ENCODE results near the gene PGA5. TPM values are rescaled to one million over a fixed set of nuclear protein-coding genes. Genes with fewer than 3 reads are reported as not detected.

PGA5 gene
- total RNA-seq, 1 experiment from 2014 or later, result not detected

GRCh38 chr11:61254403-61255025 is 13.5 kb downstream of the PGA5 start:
- peak; percentile 46 for DNase-seq
- H3K27me3 ChIP-seq, result no peaks in the 10 kb centered on the region
- no peak overlapping the region for H3K4me3 ChIP-seq
- H3K9me3 ChIP-seq, result no peaks in the 10 kb centered on the region
- no peaks in the 10 kb centered on the region for H3K36me3 ChIP-seq

- Histone ChIP-seq H3K27me3 (no peaks in the 10 kb centered on the region), H3K36me3 (no peaks in the 10 kb centered on the region), H3K9me3 (no peaks in the 10 kb centered on the region), H3K4me3 (no peak overlapping the region)
- no peak for DNase-seq
Measured at GRCh38 chr11:61256710-61257482, 15.9 kb downstream of the PGA5 start.

DNA sequence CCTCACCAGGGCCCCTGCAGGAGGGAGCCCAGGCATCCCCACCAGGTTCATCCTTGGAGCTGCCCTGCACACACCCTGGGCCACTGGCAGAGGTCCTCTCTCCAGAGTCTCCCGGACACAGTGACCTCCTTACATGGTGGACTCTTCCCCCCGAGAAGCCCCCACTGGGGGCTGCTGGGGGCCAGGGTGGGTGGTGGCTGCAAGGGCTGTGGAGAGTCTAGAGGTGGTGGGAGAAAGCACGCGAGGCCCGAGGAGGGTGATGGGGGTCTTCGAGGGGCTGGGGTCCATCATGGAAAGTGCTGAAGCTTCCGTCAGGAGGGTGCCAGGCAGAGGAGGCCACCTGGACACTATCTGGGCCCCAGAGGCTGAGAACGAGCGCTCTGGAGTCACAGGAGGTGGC is 17.6 kb downstream of the PGA5 start:
- Histone ChIP-seq H3K36me3 (no peaks in the 10 kb centered on the region), H3K9me3 (no peaks in the 10 kb centered on the region), H3K27me3 (no peaks in the 10 kb centered on the region), H3K4me3 (no peak overlapping the region)
- no peak for DNase-seq

- H3K9me3 ChIP-seq, result no peaks in the 10 kb centered on the region
- no peaks in the 10 kb centered on the region for H3K36me3 ChIP-seq
- no peak for DNase-seq
- H3K27me3 ChIP-seq, result no peaks in the 10 kb centered on the region
- no peak overlapping the region for H3K4me3 ChIP-seq
Measured at GRCh38 chr11:61259363-61259762, 18.4 kb downstream of the PGA5 start.

GRCh38 chr11:61264371-61264770 is 23.4 kb downstream of the PGA5 start:
- no peaks in the 10 kb centered on the region for H3K27me3 ChIP-seq
- H3K9me3 ChIP-seq, result no peaks in the 10 kb centered on the region
- no peaks in the 10 kb centered on the region for H3K36me3 ChIP-seq
- no peak for DNase-seq
- H3K4me3 ChIP-seq, result no peak overlapping the region

GRCh38 chr11:61264795-61265194 is 23.8 kb downstream of the PGA5 start:
- Histone ChIP-seq H3K4me3 (no peak overlapping the region), H3K9me3 (no peaks in the 10 kb centered on the region), H3K27me3 (no peaks in the 10 kb centered on the region), H3K36me3 (no peaks in the 10 kb centered on the region)
- no peak for DNase-seq

- DNase-seq, result no peak
- Histone ChIP-seq H3K4me3 (no peak overlapping the region), H3K27me3 (no peaks in the 10 kb centered on the region), H3K36me3 (no peaks in the 10 kb centered on the region), H3K9me3 (no peaks in the 10 kb centered on the region)
Measured at GRCh38 chr11:61265357-61265756, 24.4 kb downstream of the PGA5 start.

GRCh38 chr11:61266602-61267001 is 25.6 kb downstream of the PGA5 start:
- H3K36me3 ChIP-seq, result no peaks in the 10 kb centered on the region
- no peaks in the 10 kb centered on the region for H3K9me3 ChIP-seq
- H3K4me3 ChIP-seq, result no peak overlapping the region
- no peaks in the 10 kb centered on the region for H3K27me3 ChIP-seq
- DNase-seq, result no peak

- no peak overlapping the region for H3K4me3 ChIP-seq
- no peaks in the 10 kb centered on the region for H3K36me3 ChIP-seq
- no peak for DNase-seq
- H3K27me3 ChIP-seq, result no peaks in the 10 kb centered on the region
- no peaks in the 10 kb centered on the region for H3K9me3 ChIP-seq
Measured at GRCh38 chr11:61267437-61267841, 26.5 kb downstream of the PGA5 start.

GRCh38 chr11:61268588-61269250 is 27.7 kb downstream of the PGA5 start:
- Histone ChIP-seq H3K9me3 (no peaks in the 10 kb centered on the region), H3K4me3 (no peak overlapping the region), H3K36me3 (no peaks in the 10 kb centered on the region), H3K27me3 (no peaks in the 10 kb centered on the region)
- no peak for DNase-seq

DNA sequence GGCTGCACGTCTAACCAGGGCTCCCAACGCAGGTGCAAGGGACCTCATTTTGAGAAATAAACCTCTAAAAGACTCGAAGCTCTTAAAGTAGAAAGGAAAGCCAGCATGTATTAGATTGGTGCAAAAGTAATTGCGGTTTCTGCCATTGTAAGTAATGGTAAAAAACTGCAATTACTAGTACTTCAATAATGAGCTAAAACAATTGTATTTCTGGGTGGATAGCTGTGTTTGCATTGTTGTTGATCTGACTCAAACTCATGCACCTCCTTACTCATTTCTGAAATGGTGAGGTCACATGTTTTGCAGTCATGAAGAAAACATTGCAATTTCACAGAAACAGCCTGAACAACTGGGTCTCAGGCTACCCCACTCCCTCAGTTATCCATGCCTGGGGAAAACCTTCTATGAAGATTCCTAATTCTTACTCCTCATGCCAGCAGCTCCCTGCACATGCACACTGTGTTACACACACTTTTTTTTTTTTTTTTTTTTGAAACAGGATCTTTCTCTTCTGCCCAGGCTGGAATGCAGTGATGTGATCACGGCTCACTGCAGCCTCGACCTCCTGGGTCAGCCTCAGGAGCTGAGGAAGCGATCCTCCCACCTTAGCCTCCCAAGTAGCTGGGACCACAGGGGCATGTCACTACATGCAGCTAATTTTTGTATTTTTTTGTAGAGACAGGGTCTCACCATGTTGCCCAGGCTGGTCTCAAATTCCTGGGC is 29.5 kb downstream of the PGA5 start:
- Histone ChIP-seq H3K27me3 (no peaks in the 10 kb centered on the region), H3K4me3 (no peak overlapping the region), H3K9me3 (no peaks in the 10 kb centered on the region), H3K36me3 (no peaks in the 10 kb centered on the region)
- no peak for DNase-seq

- Histone ChIP-seq H3K4me3 (no peak overlapping the region), H3K36me3 (no peaks in the 10 kb centered on the region), H3K27me3 (no peaks in the 10 kb centered on the region), H3K9me3 (no peaks in the 10 kb centered on the region)
- no peak for DNase-seq
Measured at GRCh38 chr11:61272731-61273130, 31.8 kb downstream of the PGA5 start.

DNA sequence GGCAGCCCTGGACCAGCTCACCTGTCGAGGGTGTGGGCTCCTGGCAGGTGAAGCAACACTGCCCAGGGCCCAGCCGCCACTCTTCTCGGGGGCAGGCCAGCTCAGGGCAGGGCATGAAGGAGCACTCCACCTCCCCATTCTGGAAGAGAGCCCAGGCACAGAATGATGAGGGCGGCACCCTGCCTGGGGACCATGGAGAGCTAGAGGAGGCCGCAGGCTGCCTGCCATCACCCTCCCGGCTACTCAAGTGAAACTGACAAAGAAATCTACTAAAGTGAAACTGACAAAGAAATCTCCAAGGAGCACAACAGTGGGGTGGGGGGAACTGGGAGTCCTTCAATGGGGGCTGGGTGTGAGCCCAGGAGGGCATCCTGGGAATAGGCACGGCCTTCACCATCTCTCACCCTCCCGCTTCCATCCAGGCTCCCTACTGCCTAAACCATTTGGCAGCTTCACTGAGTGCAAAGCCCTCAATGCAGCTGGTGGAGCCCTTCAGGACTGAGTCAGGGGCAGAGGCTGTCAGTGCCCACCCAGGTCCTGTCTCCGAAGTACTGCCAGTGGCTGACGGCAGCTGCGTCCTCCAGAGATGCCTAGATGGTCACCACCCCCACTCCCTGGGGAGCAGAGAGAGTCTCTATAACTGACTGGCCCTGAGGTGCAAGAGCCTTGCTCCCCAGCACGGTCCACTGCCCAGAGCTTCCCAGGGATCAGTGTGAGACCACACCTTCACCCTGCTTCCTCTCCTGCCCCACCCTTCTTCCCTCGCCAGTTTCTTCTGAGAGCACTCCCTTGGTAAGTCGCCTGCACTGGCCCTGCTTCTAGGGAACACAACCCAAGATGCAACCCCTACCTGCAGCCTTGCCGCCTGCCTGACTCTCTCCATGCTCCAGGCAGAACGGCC is 32.5 kb downstream of the PGA5 start:
- no peak for DNase-seq
- Histone ChIP-seq H3K27me3 (no peaks in the 10 kb centered on the region), H3K9me3 (no peaks in the 10 kb centered on the region), H3K4me3 (no peak overlapping the region), H3K36me3 (no peaks in the 10 kb centered on the region)

DNA sequence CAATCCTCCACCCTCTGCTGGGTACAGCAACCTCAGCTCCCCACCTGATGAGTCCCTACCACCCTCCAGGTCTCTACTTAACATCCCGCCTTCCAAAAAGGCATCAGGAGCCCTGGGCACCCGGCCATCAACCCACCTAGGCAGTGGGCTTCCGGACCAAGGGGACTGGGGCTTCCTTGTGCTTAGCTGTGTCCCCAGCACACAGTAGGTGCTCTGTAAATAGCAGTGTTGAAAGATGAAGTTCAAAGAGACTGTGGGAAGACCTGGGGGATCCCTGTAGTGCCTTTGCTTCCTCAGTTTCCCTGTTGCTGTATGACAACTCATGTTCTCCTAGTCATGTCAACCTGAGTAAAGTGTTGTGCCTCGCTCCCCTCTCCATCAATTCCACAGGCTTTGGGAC is 33.1 kb downstream of the PGA5 start:
- no peak overlapping the region for H3K4me3 ChIP-seq
- no peaks in the 10 kb centered on the region for H3K36me3 ChIP-seq
- H3K9me3 ChIP-seq, result no peaks in the 10 kb centered on the region
- DNase-seq, result no peak
- no peaks in the 10 kb centered on the region for H3K27me3 ChIP-seq

- H3K27me3 ChIP-seq, result no peaks in the 10 kb centered on the region
- H3K36me3 ChIP-seq, result 0 out of 2 replicates have a peak, but pooled peaks cover 1% of the 10 kb centered on the region
- no peak for DNase-seq
- no peak overlapping the region for H3K4me3 ChIP-seq
- no peaks in the 10 kb centered on the region for H3K9me3 ChIP-seq
Measured at GRCh38 chr11:61275191-61275590, 34.2 kb downstream of the PGA5 start.

All from MG63 (cell line).